ENCODE results near the gene HLA-DMB. TPM values are rescaled to one million over a fixed set of nuclear protein-coding genes. Genes with fewer than 3 reads are reported as not detected.

Gene HLA-DMB
- total RNA-seq, 4 donors from 2014 or later, result 8.0 to 17.2 (median 11.0) TPM

GRCh38 chr6:32952817-32953739 is 12.2 kb upstream of the HLA-DMB start, which contains the start of gene HLA-DMA:
Gene HLA-DMA (minus strand): TSS chr6:32953097. CDS start chr6:32953036, 61 bp downstream.
- peak within 1 kb of the TSS; percentile 32 to 48 (median 40) for H3K4me3 ChIP-seq
- H3K27me3 ChIP-seq, result no peaks in the 10 kb centered on the region
- no peaks in the 10 kb centered on the region for H3K36me3 ChIP-seq
- 36% methylated on average over 10 of the region's 10 CpGs for WGBS
- DNase-seq (ENCODE audit: extremely low spot score), result peak; percentile 97
- H3K4me1 ChIP-seq, result peaks cover 10 to 18% (median 14%) of the 10 kb centered on the region in 4 donors
- intact Hi-C loops (cut with DNase I), result loop anchor here (2.0 kb wide), 1 partner anchor 18 kb away; no protein-coding TSS in a partner anchor
- H3K27ac ChIP-seq (replicated peaks in 1 of 4), result peak within 1 kb of the TSS; percentile 72 to 81 (median 78)
- TF ChIP-seq EP300 (IDR thresholded peaks at IDR 0.05), result no peak
- TF ChIP-seq POLR2AphosphoS5 (IDR thresholded peaks at IDR 0.05), result peak; percentile 86 to 93
- TF ChIP-seq POLR2A (IDR thresholded peaks at IDR 0.05; ENCODE audit: low read depth), result peak; percentile 39
- TF ChIP-seq, protein P1, sequence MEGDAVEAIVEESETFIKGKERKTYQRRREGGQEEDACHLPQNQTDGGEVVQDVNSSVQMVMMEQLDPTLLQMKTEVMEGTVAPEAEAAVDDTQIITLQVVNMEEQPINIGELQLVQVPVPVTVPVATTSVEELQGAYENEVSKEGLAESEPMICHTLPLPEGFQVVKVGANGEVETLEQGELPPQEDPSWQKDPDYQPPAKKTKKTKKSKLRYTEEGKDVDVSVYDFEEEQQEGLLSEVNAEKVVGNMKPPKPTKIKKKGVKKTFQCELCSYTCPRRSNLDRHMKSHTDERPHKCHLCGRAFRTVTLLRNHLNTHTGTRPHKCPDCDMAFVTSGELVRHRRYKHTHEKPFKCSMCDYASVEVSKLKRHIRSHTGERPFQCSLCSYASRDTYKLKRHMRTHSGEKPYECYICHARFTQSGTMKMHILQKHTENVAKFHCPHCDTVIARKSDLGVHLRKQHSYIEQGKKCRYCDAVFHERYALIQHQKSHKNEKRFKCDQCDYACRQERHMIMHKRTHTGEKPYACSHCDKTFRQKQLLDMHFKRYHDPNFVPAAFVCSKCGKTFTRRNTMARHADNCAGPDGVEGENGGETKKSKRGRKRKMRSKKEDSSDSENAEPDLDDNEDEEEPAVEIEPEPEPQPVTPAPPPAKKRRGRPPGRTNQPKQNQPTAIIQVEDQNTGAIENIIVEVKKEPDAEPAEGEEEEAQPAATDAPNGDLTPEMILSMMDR (IDR thresholded peaks at IDR 0.05), result peak; percentile 83 to 90 (median 89)
- H3K9me3 ChIP-seq, result no peaks in the 10 kb centered on the region

DNA sequence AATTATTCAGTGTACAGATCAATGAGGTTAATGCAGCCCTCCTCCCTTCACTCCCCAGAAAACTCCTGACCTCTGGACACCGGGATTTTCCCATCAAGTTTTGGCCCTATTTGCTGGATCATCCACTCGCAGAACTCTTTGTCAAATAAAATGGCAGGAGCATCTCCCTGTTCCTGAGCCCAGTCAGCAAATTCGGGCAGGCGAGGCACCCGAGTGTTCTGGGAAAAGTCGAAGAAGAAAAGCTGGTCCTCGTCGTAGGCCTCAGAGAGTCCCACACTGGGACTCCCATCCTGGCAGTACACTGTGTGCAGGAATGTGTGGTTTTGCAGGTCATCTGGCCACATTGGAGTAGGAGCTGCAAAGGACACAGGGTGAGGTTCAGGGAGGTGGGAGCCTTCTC is 9.6 kb upstream of the HLA-DMB start:
- intact Hi-C loops (cut with DNase I), result no loop called here
- Histone ChIP-seq H3K9me3 (no peaks in the 10 kb centered on the region), H3K27ac (replicated peaks in 1 of 4) (no peak overlapping the region), H3K4me1 (peaks cover 10 to 18% (median 14%) of the 10 kb centered on the region in 4 donors), H3K27me3 (no peaks in the 10 kb centered on the region), H3K4me3 (no peak overlapping the region), H3K36me3 (no peaks in the 10 kb centered on the region)
- TF ChIP-seq, protein P1 (IDR thresholded peaks at IDR 0.05), result no peak
- TF ChIP-seq POLR2A (IDR thresholded peaks at IDR 0.05; ENCODE audit: low read depth) (no peak), POLR2AphosphoS5 (IDR thresholded peaks at IDR 0.05) (no peak), EP300 (IDR thresholded peaks at IDR 0.05) (no peak)
- DNase-seq (ENCODE audit: extremely low spot score), result no peak
- WGBS, result 92% methylated on average over 8 of the region's 8 CpGs

GRCh38 chr6:32950010-32950409 is 9.2 kb upstream of the HLA-DMB start:
- whole genome bisulfite sequencing, result 82% methylated on average over 3 of the region's 3 CpGs
- Histone ChIP-seq H3K36me3 (no peaks in the 10 kb centered on the region), H3K9me3 (no peaks in the 10 kb centered on the region), H3K4me3 (no peak overlapping the region), H3K4me1 (peaks cover 10 to 18% (median 14%) of the 10 kb centered on the region in 4 donors), H3K27ac (replicated peaks in 1 of 4) (no peak overlapping the region), H3K27me3 (no peaks in the 10 kb centered on the region)
- intact Hi-C loops (cut with DNase I), result no loop called here
- no peak for DNase-seq (ENCODE audit: extremely low spot score)
- TF ChIP-seq EP300 (IDR thresholded peaks at IDR 0.05) (no peak), POLR2AphosphoS5 (IDR thresholded peaks at IDR 0.05) (no peak), POLR2A (IDR thresholded peaks at IDR 0.05; ENCODE audit: low read depth) (no peak)
- TF ChIP-seq, protein P1 (IDR thresholded peaks at IDR 0.05), result no peak

DNA sequence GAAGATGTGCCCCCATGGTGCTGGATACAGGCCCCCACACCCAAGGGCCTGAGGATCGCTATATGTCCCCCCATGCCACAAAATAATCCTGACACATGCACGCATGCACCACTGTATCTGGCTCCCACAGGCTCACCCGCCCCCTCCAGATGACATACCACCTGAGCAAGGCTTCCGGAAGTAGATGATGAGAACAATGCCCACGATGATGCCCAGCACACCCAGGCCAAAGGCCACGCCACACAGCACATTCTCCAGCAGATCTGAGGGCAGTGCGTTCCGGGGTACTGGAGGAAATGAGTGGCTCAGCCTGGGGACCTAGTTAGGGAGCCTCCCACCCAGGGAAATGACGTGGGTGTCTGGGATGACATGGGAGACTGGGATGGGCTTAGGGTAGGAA is 8.3 kb upstream of the HLA-DMB start:
- DNase-seq (ENCODE audit: extremely low spot score), result no peak
- 88% methylated on average over 6 of the region's 9 CpGs for WGBS

More for the DNA sequence above, 8.3 kb upstream of the HLA-DMB start:
- H3K27ac ChIP-seq (replicated peaks in 1 of 4), result no peak overlapping the region
- no peaks in the 10 kb centered on the region for H3K36me3 ChIP-seq
- intact Hi-C loops (cut with DNase I), result no loop called here
- H3K4me1 ChIP-seq, result peaks cover 10 to 18% (median 14%) of the 10 kb centered on the region in 4 donors
- TF ChIP-seq POLR2AphosphoS5 (IDR thresholded peaks at IDR 0.05) (no peak), POLR2A (IDR thresholded peaks at IDR 0.05; ENCODE audit: low read depth) (no peak), EP300 (IDR thresholded peaks at IDR 0.05) (no peak)
- TF ChIP-seq, protein P1 (IDR thresholded peaks at IDR 0.05), result no peak
- no peaks in the 10 kb centered on the region for H3K27me3 ChIP-seq
- no peak overlapping the region for H3K4me3 ChIP-seq
- no peaks in the 10 kb centered on the region for H3K9me3 ChIP-seq

Data from esophagus muscularis mucosa (tissue), 4 donors.